A549 (cell line): Measurements from ENCODE around the gene ANKS1B.

Experiments used
- CHD2 ChIP-seq: fragments of 150-350 bp; IDR thresholded peaks from 2 replicates; pipeline ENCODE4 v1.6.1; 2014; ENCODE audit warnings: low read length; ENCODE audit not compliant: partially characterized antibody
- EP300 ChIP-seq, 2 experiments: fragments of >200 bp; sonication (Bioruptor Twin); formaldehyde crosslinking; IDR thresholded peaks; 2 replicates in 1 of 2; 3 replicates in 1 of 2; pipeline ENCODE4 v1.6.1; 2016 to 2017
- GATA3 ChIP-seq: IDR thresholded peaks from 2 replicates; pipeline ENCODE4 v1.6.1; 2012; ENCODE audit warnings: borderline replicate concordance
- HDAC2 ChIP-seq: fragments of 200-600 bp; sonication (generic); IDR thresholded peaks from 2 replicates; pipeline ENCODE4 v1.6.1; 2016
- JUN ChIP-seq, 2 experiments: fragments of >200 bp; sonication (Bioruptor Twin); formaldehyde crosslinking; IDR thresholded peaks; 2 replicates in 1 of 2; 3 replicates in 1 of 2; pipeline ENCODE4 v1.6.1; 2016 to 2017
- KDM1A ChIP-seq: fragments of 200-600 bp; sonication (generic); IDR thresholded peaks from 2 replicates; pipeline ENCODE4 v1.6.1; 2016; ENCODE audit warnings: low read depth, mild to moderate bottlenecking
- NPAS2 ChIP-seq: fragments of 250-450 bp; sonication (Bioruptor Pico); IDR thresholded peaks from 2 replicates; pipeline ENCODE4 v1.8.0; 2022; ENCODE audit warnings: mild to moderate bottlenecking, moderate library complexity, borderline replicate concordance
- POLR2A ChIP-seq: IDR thresholded peaks from 2 replicates; pipeline ENCODE4 v1.6.1; 2012; ENCODE audit warnings: mild to moderate bottlenecking, low read length
- TF ChIP-seq, protein P1 (sequence below): fragments of >200 bp; sonication (Bioruptor Twin); formaldehyde crosslinking; IDR thresholded peaks from 3 replicates; pipeline ENCODE4 v1.5.1; 2016

DNA sequence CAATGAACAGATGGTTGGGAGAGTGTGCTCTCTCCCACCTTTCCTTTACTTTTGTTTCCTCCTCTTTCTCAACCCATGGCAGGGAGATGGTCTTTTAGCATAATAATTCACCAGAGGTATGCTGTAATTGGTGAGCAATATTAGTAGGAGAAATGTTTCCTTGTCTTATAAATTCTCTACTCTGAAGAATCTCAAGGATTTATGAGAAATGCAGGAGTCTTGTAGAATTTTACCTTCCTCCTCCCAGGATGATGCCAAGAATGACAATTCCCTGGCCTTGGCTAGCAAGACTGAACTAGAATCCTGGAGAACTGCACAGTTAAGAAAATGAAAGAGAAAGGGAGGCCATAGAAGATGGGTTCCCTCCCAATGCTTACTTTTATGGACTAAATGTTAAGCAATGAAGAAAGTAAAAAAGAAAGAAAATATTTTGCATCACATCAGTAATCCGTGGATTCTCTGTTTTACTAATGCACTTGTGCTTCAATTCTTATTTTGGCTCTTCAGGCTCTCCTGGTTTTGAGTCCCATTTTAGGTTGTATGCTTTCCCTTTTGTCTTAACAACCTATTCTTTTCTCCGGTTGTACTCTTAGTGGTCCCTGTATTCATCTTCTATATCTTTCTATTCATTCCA is 530.1 kb downstream of the ANKS1B start:
- TF ChIP-seq, protein P1, sequence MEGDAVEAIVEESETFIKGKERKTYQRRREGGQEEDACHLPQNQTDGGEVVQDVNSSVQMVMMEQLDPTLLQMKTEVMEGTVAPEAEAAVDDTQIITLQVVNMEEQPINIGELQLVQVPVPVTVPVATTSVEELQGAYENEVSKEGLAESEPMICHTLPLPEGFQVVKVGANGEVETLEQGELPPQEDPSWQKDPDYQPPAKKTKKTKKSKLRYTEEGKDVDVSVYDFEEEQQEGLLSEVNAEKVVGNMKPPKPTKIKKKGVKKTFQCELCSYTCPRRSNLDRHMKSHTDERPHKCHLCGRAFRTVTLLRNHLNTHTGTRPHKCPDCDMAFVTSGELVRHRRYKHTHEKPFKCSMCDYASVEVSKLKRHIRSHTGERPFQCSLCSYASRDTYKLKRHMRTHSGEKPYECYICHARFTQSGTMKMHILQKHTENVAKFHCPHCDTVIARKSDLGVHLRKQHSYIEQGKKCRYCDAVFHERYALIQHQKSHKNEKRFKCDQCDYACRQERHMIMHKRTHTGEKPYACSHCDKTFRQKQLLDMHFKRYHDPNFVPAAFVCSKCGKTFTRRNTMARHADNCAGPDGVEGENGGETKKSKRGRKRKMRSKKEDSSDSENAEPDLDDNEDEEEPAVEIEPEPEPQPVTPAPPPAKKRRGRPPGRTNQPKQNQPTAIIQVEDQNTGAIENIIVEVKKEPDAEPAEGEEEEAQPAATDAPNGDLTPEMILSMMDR = no peak
- TF ChIP-seq KDM1A (no peak), POLR2A (no peak), NPAS2 (CRISPR knock-in tag) (no peak), EP300 (IDR thresholded peaks at IDR 0.05) (no peak), GATA3 (no peak), JUN (IDR thresholded peaks at IDR 0.05) (no peak), HDAC2 (no peak), CHD2 (no peak)
